ENCODE data around the gene ANKRD50. TPM values are rescaled to one million over a fixed set of nuclear protein-coding genes. Genes with fewer than 3 reads are reported as not detected.
A peak's percentile ranks its signal among the peaks of the same experiment; 100 is the strongest.

ANKRD50 gene
- total RNA-seq, 1 donor from 2014 or later: 26.9 TPM

- H3K9me3 Mint-ChIP-seq: peaks cover 3% of the 10 kb centered on the region
- peaks cover 19% of the 10 kb centered on the region for H3K36me3 Mint-ChIP-seq (ENCODE audit: low read depth)
- H3K27me3 Mint-ChIP-seq (ENCODE audit: low read depth): no peaks in the 10 kb centered on the region
- peak overlapping the region; percentile 56 for H3K4me3 Mint-ChIP-seq
- no peak overlapping the region for H3K27ac Mint-ChIP-seq (ENCODE audit: unreplicated experiment)
- H3K4me1 Mint-ChIP-seq: peaks cover 42% of the 10 kb centered on the region
- no peak for DNase-seq (ENCODE audit: low read depth, low spot score)
- TF ChIP-seq CTCF (conservative IDR thresholded peaks at IDR 0.05): no peak
Measured at GRCh38 chr4:124708517-124709300, 3.8 kb downstream of the ANKRD50 start.

- no peak for DNase-seq (ENCODE audit: low read depth, low spot score)
- Mint-ChIP-seq H3K9me3 (peaks cover 3% of the 10 kb centered on the region), H3K27me3 (ENCODE audit: low read depth) (no peaks in the 10 kb centered on the region), H3K36me3 (ENCODE audit: low read depth) (peaks cover 32% of the 10 kb centered on the region), H3K4me1 (peaks cover 40% of the 10 kb centered on the region), H3K4me3 (no peak overlapping the region), H3K27ac (ENCODE audit: unreplicated experiment) (no peak overlapping the region)
- TF ChIP-seq CTCF (conservative IDR thresholded peaks at IDR 0.05): no peak
Measured at GRCh38 chr4:124705393-124705792, 7.1 kb downstream of the ANKRD50 start.

GRCh38 chr4:124703154-124703553 lies 9.4 kb downstream of the ANKRD50 start:
- H3K9me3 Mint-ChIP-seq: peaks cover 3% of the 10 kb centered on the region
- H3K27ac Mint-ChIP-seq (ENCODE audit: unreplicated experiment): no peak overlapping the region
- DNase-seq (ENCODE audit: low read depth, low spot score): no peak
- H3K27me3 Mint-ChIP-seq (ENCODE audit: low read depth): no peaks in the 10 kb centered on the region
- H3K4me3 Mint-ChIP-seq: no peak overlapping the region
- peaks cover 28% of the 10 kb centered on the region for H3K4me1 Mint-ChIP-seq
- H3K36me3 Mint-ChIP-seq (ENCODE audit: low read depth): peaks cover 42% of the 10 kb centered on the region
- TF ChIP-seq CTCF (conservative IDR thresholded peaks at IDR 0.05): no peak

GRCh38 chr4:124697441-124697840 lies 15.1 kb downstream of the ANKRD50 start:
- H3K4me1 Mint-ChIP-seq: peaks cover 5% of the 10 kb centered on the region
- H3K4me3 Mint-ChIP-seq: no peak overlapping the region
- H3K27me3 Mint-ChIP-seq (ENCODE audit: low read depth): no peaks in the 10 kb centered on the region
- H3K36me3 Mint-ChIP-seq (ENCODE audit: low read depth): peaks cover 49% of the 10 kb centered on the region
- TF ChIP-seq CTCF (conservative IDR thresholded peaks at IDR 0.05): no peak
- H3K9me3 Mint-ChIP-seq: peaks cover 16% of the 10 kb centered on the region
- no peak overlapping the region for H3K27ac Mint-ChIP-seq (ENCODE audit: unreplicated experiment)
- no peak for DNase-seq (ENCODE audit: low read depth, low spot score)

- Mint-ChIP-seq H3K27ac (ENCODE audit: unreplicated experiment) (no peak overlapping the region), H3K9me3 (peaks cover 16% of the 10 kb centered on the region), H3K4me3 (no peak overlapping the region), H3K4me1 (peaks cover 5% of the 10 kb centered on the region), H3K36me3 (ENCODE audit: low read depth) (peaks cover 56% of the 10 kb centered on the region), H3K27me3 (ENCODE audit: low read depth) (no peaks in the 10 kb centered on the region)
- DNase-seq (ENCODE audit: low read depth, low spot score): no peak
- TF ChIP-seq CTCF (conservative IDR thresholded peaks at IDR 0.05): no peak
Measured at GRCh38 chr4:124696182-124696581, 16.4 kb downstream of the ANKRD50 start.

All from neural crest cell (in vitro differentiated cells).